WTC11 (cell line): ENCODE results near the gene ALS2. TPM values are rescaled to one million over a fixed set of nuclear protein-coding genes. Genes with fewer than 3 reads are reported as not detected.

Experiments
- ATAC-seq: fragments of 200-7000 bp; cut with Tn5 transposase; 2 replicates; pipeline ENCODE4 v1.10.0; 2021; ENCODE audit warnings: mild to moderate bottlenecking, moderate library complexity
- CTCF ChIA-PET: fragments of 300-600 bp; sonication (Branson Sonifier 250); formaldehyde crosslinking; loops from one replicate; lab custom pipeline; 2021; ENCODE audit warnings: antibody characterized with exemption; lab: Charles Lee
- POLR2A ChIA-PET: fragments of 350-600 bp; sonication (Branson Sonifier 250); formaldehyde crosslinking; loops from one replicate; lab custom pipeline; 2021; ENCODE audit warnings: antibody characterized with exemption; lab: Charles Lee
- DNase-seq: peaks from one replicate; pipeline ENCODE4 v3.0.0; 2021; ENCODE audit warnings: low spot score
- H3K27ac Mint-ChIP-seq: 2 replicates; pipeline ENCODE4 v1.8.0; 2021; ENCODE audit warnings: mixed read lengths
- H3K27me3 Mint-ChIP-seq: 2 replicates; pipeline ENCODE4 v1.8.0; 2021; ENCODE audit warnings: low read depth, mild to moderate bottlenecking, moderate library complexity, mixed read lengths
- H3K36me3 Mint-ChIP-seq: 2 replicates; pipeline ENCODE4 v1.8.0; 2021; ENCODE audit warnings: mixed read lengths
- H3K4me1 Mint-ChIP-seq: 2 replicates; pipeline ENCODE4 v1.8.0; 2022; ENCODE audit warnings: mixed read lengths
- H3K4me3 Mint-ChIP-seq: 2 replicates; pipeline ENCODE4 v1.8.0; 2021; ENCODE audit warnings: mild to moderate bottlenecking, moderate library complexity, mixed read lengths
- H3K9me3 Mint-ChIP-seq: 2 replicates; pipeline ENCODE4 v1.8.0; 2021; ENCODE audit warnings: mixed read lengths
- ARID4B ChIP-seq: sonication (generic); formaldehyde crosslinking; IDR thresholded peaks from 2 replicates; pipeline ENCODE4 v1.8.0; 2023; ENCODE audit warnings: missing genetic modification reagents, mild to moderate bottlenecking, borderline replicate concordance
- ATF2 ChIP-seq: sonication (generic); formaldehyde crosslinking; IDR thresholded peaks from 2 replicates; pipeline ENCODE4 v1.8.1; 2022; ENCODE audit warnings: low read depth, missing genetic modification reagents, borderline replicate concordance
- E2F5 ChIP-seq: sonication (generic); formaldehyde crosslinking; IDR thresholded peaks from 2 replicates; pipeline ENCODE4 v1.8.1; 2022; ENCODE audit warnings: mild to moderate bottlenecking, moderate library complexity, missing genetic modification reagents
- ESRRA ChIP-seq: sonication (generic); formaldehyde crosslinking; IDR thresholded peaks from 2 replicates; pipeline ENCODE4 v1.8.1; 2022; ENCODE audit warnings: mild to moderate bottlenecking, missing genetic modification reagents, borderline replicate concordance
- GRHL2 ChIP-seq: fragments of 250-450 bp; sonication (Bioruptor Pico); IDR thresholded peaks from 2 replicates; pipeline ENCODE4 v1.8.0; 2022; ENCODE audit warnings: mild to moderate bottlenecking, moderate library complexity; ENCODE audit not compliant: insufficient replicate concordance, severe bottlenecking
- GTF2I ChIP-seq: fragments of 250-450 bp; sonication (Bioruptor Pico); conservative IDR thresholded peaks from 2 replicates; pipeline ENCODE4 v1.4.0; 2021; ENCODE audit warnings: mild to moderate bottlenecking
- HMGA2 ChIP-seq: fragments of 250-450 bp; sonication (Bioruptor Pico); IDR thresholded peaks from 2 replicates; pipeline ENCODE4 v1.4.0; 2021; ENCODE audit warnings: mild to moderate bottlenecking, moderate library complexity
- IRF1 ChIP-seq: sonication (generic); formaldehyde crosslinking; IDR thresholded peaks from 2 replicates; pipeline ENCODE4 v1.8.0; 2023; ENCODE audit warnings: missing genetic modification reagents
- NFYB ChIP-seq: sonication (generic); formaldehyde crosslinking; conservative IDR thresholded peaks from 2 replicates; pipeline ENCODE4 v1.8.0; 2022; ENCODE audit warnings: low read depth, missing genetic modification reagents
- NR1H2 ChIP-seq: sonication (generic); formaldehyde crosslinking; IDR thresholded peaks from 2 replicates; pipeline ENCODE4 v1.9.0; 2021; ENCODE audit warnings: mild to moderate bottlenecking, moderate library complexity, missing genetic modification reagents
- PREB ChIP-seq: sonication (generic); formaldehyde crosslinking; IDR thresholded peaks from 2 replicates; pipeline ENCODE4 v1.8.1; 2022; ENCODE audit warnings: mild to moderate bottlenecking, missing genetic modification reagents, moderate library complexity, borderline replicate concordance
- SMAD3 ChIP-seq: sonication (generic); formaldehyde crosslinking; IDR thresholded peaks from 2 replicates; pipeline ENCODE4 v1.8.0; 2022; ENCODE audit warnings: missing genetic modification reagents, mild to moderate bottlenecking, borderline replicate concordance
- SOX15 ChIP-seq: fragments of 250-450 bp; sonication (Bioruptor Pico); IDR thresholded peaks from 2 replicates; pipeline ENCODE4 v1.9.0; 2021; ENCODE audit warnings: mild to moderate bottlenecking
- TCF7 ChIP-seq: sonication (generic); formaldehyde crosslinking; IDR thresholded peaks from 2 replicates; pipeline ENCODE4 v1.8.0; 2022; ENCODE audit warnings: mild to moderate bottlenecking, low read depth, missing genetic modification reagents, moderate library complexity
- ZMAT4 ChIP-seq: fragments of 250-450 bp; sonication (Bioruptor Pico); IDR thresholded peaks from 2 replicates; pipeline ENCODE4 v1.9.0; 2021; ENCODE audit warnings: mild to moderate bottlenecking
- ZSCAN18 ChIP-seq: fragments of 250-450 bp; sonication (Bioruptor Pico); IDR thresholded peaks from 2 replicates; pipeline ENCODE4 v2.1.2; 2022; ENCODE audit warnings: mild to moderate bottlenecking, moderate library complexity
- total RNA-seq: library from RNA; stranded (reverse); gene quantifications from 3 replicates; pipeline ENCODE4 v1.2.3, GENCODE V29; 2021

Gene ALS2
- total RNA-seq, 1 experiment from 2014 or later, result 30.5 TPM

GRCh38 chr2:201715459-201715858, 65.3 kb downstream of the ALS2 start:
- no peak overlapping the region for H3K4me3 Mint-ChIP-seq
- no peak overlapping the region for H3K27ac Mint-ChIP-seq
- POLR2A ChIA-PET, result no interaction called here
- DNase-seq (no peak), ATAC-seq (0 out of 2 replicates have a peak, but pooled peaks have one; percentile 28)
- no peak for TF ChIP-seq GRHL2
- TF ChIP-seq TCF7, result no peak
- TF ChIP-seq E2F5 (CRISPR knock-in tag), result no peak
- TF ChIP-seq IRF1 (CRISPR knock-in tag), result no peak
- no peak for TF ChIP-seq NFYB (CRISPR knock-in tag)
- no peak for TF ChIP-seq ATF2
- no peak for TF ChIP-seq NR1H2 (CRISPR knock-in tag)
- TF ChIP-seq SMAD3 (CRISPR knock-in tag), result no peak
- no peak for TF ChIP-seq ESRRA
- no peak for TF ChIP-seq SOX15 (CRISPR knock-in tag)
- no peak for TF ChIP-seq HMGA2 (CRISPR knock-in tag)
- no peak for TF ChIP-seq ZMAT4 (CRISPR knock-in tag)
- no peak for TF ChIP-seq PREB
- TF ChIP-seq GTF2I, result no peak
- TF ChIP-seq ARID4B (CRISPR knock-in tag), result no peak
- H3K36me3 Mint-ChIP-seq, result peaks cover 46% of the 10 kb centered on the region
- H3K9me3 Mint-ChIP-seq, result no peaks in the 10 kb centered on the region
- no peaks in the 10 kb centered on the region for H3K4me1 Mint-ChIP-seq
- CTCF ChIA-PET, result no interaction called here
- H3K27me3 Mint-ChIP-seq, result no peaks in the 10 kb centered on the region

GRCh38 chr2:201712726-201713125, 68.0 kb downstream of the ALS2 start:
- peaks cover 39% of the 10 kb centered on the region for H3K36me3 Mint-ChIP-seq
- no peaks in the 10 kb centered on the region for H3K9me3 Mint-ChIP-seq
- no peak overlapping the region for H3K4me3 Mint-ChIP-seq
- no peaks in the 10 kb centered on the region for H3K27me3 Mint-ChIP-seq
- H3K4me1 Mint-ChIP-seq, result no peaks in the 10 kb centered on the region
- TF ChIP-seq ZSCAN18 (CRISPR knock-in tag), result no peak
- ChIA-PET POLR2A (no interaction called here), CTCF (no interaction called here)
- no peak overlapping the region for H3K27ac Mint-ChIP-seq
- DNase-seq, result no peak
- no peak for ATAC-seq
